ENCODE measurements around the gene ARID5B.

DNA sequence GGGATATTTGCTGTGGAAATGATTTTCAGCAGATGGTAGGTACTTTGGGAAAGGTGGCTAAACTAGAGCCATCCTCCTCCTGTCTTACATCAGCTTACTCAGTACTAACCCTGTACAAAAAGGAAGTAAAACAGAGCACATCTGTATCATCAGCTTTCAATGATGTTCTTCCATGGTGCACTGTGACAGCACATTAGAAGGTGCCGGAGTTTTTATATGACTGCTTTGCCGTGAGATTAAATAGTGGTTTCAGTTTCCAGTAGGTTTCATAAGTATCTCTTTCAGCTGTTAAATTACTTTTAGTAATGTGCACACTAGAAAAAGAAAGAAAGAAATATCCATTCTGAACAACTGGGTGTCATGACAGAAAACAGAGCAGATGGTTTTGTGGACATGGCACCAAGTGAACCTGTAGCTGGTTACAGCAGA lies 86.5 kb downstream of the ARID5B start:
- TF ChIP-seq, protein P1, sequence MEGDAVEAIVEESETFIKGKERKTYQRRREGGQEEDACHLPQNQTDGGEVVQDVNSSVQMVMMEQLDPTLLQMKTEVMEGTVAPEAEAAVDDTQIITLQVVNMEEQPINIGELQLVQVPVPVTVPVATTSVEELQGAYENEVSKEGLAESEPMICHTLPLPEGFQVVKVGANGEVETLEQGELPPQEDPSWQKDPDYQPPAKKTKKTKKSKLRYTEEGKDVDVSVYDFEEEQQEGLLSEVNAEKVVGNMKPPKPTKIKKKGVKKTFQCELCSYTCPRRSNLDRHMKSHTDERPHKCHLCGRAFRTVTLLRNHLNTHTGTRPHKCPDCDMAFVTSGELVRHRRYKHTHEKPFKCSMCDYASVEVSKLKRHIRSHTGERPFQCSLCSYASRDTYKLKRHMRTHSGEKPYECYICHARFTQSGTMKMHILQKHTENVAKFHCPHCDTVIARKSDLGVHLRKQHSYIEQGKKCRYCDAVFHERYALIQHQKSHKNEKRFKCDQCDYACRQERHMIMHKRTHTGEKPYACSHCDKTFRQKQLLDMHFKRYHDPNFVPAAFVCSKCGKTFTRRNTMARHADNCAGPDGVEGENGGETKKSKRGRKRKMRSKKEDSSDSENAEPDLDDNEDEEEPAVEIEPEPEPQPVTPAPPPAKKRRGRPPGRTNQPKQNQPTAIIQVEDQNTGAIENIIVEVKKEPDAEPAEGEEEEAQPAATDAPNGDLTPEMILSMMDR (conservative IDR thresholded peaks at IDR 0.05; ENCODE audit: low read length): no peak
- TF ChIP-seq EZH2phosphoT487 (IDR thresholded peaks at IDR 0.05; ENCODE audit: borderline replicate concordance): no peak
